Measurements from ENCODE around the gene IRF4. TPM values are rescaled to one million over a fixed set of nuclear protein-coding genes. Genes with fewer than 3 reads are reported as not detected.

The IRF4 gene
- total RNA-seq, 2 experiments from 2014 or later = 189 to 291 TPM

DNA sequence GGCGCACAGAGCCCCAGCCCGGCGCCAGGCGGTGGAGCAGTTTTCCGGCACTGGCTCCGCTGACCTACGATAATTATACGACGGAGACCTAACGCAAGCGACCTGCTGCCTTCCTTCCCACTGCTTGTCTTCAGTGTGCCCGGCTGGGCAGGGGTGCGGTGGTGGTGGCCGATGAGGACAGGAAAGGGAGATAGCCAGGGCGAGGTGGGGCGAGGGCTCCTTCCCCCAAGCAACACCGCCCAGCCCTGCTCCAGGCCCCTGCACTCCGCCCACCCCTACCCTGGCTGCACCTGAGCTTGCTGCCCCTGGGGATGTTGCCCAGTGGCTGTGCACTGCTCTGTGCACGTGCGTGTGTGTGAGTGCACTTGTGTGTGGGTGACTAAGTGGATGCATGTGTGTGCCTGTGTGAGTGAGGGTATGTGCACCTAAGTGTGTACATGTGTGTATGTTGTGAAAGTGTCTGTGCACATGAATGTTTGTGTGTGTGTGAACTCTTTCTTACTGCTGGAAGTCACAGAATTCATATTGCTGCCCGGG, 42.6 kb upstream of the IRF4 start:
- ChIA-PET POLR2A (interaction anchor here (0.7 to 8.4 kb wide), 9 partner anchors 10 to 131 kb away, joined by 3 to 77 read pairs (median 5); partner anchors contain the start of gene DUSP22), CTCF (ENCODE audit: unreplicated experiment) (interaction anchor here (1.1 to 1.4 kb wide), 2 partner anchors 16 to 17 kb away, joined by 3 read pairs; no protein-coding TSS in a partner anchor)
- Histone ChIP-seq H3K4me1 (ENCODE audit: insufficient read depth, low read length, poor library complexity, severe bottlenecking) (peaks cover 79% of the 10 kb centered on the region), H3K79me2 (ENCODE audit: insufficient read depth, low read depth, low read length) (no peaks in the 10 kb centered on the region), H3K27ac (ENCODE audit: low read depth, low read length, poor library complexity, severe bottlenecking) (peak overlapping the region; percentile 28), H2AFZ (ENCODE audit: low read length) (no peak overlapping the region), H4K20me1 (ENCODE audit: insufficient read depth, low read length) (no peaks in the 10 kb centered on the region), H3K36me3 (ENCODE audit: insufficient read depth, low read length) (peaks cover 35% of the 10 kb centered on the region; the same call in 1 of the 2 replicates), H3K9me3 (ENCODE audit: low read length) (no peaks in the 10 kb centered on the region), H3K4me2 (ENCODE audit: low read length) (peak overlapping the region; percentile 59), H3K4me3 (ENCODE audit: low read depth, low read length, poor library complexity, severe bottlenecking) (no peak overlapping the region), H3K9me2 (ENCODE audit: insufficient read depth, low read length) (no peaks in the 10 kb centered on the region)
- BruUV-seq (replicated peaks) = no TSS peak
- TF ChIP-seq EZH2phosphoT487 (IDR thresholded peaks at IDR 0.05; ENCODE audit: borderline replicate concordance, low read depth, low read length) = no peak
- TF ChIP-seq, protein P1, sequence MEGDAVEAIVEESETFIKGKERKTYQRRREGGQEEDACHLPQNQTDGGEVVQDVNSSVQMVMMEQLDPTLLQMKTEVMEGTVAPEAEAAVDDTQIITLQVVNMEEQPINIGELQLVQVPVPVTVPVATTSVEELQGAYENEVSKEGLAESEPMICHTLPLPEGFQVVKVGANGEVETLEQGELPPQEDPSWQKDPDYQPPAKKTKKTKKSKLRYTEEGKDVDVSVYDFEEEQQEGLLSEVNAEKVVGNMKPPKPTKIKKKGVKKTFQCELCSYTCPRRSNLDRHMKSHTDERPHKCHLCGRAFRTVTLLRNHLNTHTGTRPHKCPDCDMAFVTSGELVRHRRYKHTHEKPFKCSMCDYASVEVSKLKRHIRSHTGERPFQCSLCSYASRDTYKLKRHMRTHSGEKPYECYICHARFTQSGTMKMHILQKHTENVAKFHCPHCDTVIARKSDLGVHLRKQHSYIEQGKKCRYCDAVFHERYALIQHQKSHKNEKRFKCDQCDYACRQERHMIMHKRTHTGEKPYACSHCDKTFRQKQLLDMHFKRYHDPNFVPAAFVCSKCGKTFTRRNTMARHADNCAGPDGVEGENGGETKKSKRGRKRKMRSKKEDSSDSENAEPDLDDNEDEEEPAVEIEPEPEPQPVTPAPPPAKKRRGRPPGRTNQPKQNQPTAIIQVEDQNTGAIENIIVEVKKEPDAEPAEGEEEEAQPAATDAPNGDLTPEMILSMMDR (conservative IDR thresholded peaks at IDR 0.05; ENCODE audit: low read length) = no peak
- DNase-seq (ENCODE audit: low spot score) = no peak
- intact Hi-C loops (cut with micrococcal nuclease; ENCODE audit: unreplicated experiment) = no loop called here

DNA sequence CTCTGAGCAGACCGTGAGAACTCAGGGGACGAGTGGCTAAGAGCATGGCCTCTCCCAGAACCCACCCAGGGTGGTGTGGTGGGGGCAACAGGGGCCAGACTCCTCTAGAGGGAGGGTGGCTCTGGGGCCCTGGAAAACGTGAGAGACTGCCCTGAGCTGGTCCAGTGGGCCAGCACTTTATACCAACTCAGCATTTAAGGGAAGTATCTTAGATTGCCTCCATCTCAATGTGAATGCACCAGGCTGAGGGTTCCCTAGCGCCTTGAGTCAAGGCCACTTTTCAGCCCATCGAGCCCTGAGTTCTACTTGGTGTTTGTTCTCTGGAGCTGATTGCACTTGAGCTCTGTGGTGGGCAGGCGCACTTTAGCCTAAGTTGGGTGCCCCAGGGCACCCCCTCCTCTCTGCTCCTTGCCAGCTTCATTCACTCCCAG, 42.0 kb upstream of the IRF4 start:
- no peak for TF ChIP-seq EZH2phosphoT487 (IDR thresholded peaks at IDR 0.05; ENCODE audit: borderline replicate concordance, low read depth, low read length)
- POLR2A ChIA-PET = interaction anchor here (0.5 to 8.4 kb wide), 21 partner anchors 11 to 207 kb away, joined by 3 to 77 read pairs (median 4); partner anchors contain the start of genes DUSP22 and IRF4

DNA sequence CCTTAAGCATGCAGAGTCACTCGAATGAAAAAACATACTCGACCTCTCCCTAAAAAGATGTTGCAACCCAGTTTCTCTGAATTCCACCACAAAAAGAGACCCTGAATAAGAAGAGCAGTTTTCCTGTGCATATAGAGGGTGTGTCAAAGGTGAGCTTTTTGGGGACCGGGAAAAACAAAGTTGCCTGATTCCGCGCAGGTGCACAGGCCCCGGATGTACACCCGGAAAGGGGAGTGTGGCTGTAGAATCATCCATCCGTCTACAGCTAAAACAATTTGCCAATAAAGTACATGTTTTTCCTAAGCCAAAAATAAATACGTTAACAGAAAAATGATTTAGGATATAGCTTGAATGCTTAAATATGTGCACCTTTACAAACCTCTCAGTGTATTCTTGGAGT, 41.2 kb upstream of the IRF4 start:
- no peak for TF ChIP-seq EZH2phosphoT487 (IDR thresholded peaks at IDR 0.05; ENCODE audit: borderline replicate concordance, low read depth, low read length)
- TF ChIP-seq, protein P1 (conservative IDR thresholded peaks at IDR 0.05; ENCODE audit: low read length) = no peak

More for the DNA sequence above, 42.0 kb upstream of the IRF4 start:
- peak overlapping the region; percentile 59 for H3K4me2 ChIP-seq (ENCODE audit: low read length)
- H3K9me3 ChIP-seq (ENCODE audit: low read length) = no peaks in the 10 kb centered on the region
- intact Hi-C loops (cut with micrococcal nuclease; ENCODE audit: unreplicated experiment) = no loop called here
- no peaks in the 10 kb centered on the region for H3K9me2 ChIP-seq (ENCODE audit: insufficient read depth, low read length)
- H3K79me2 ChIP-seq (ENCODE audit: insufficient read depth, low read depth, low read length) = no peaks in the 10 kb centered on the region
- BruUV-seq (replicated peaks) = no TSS peak
- H2AFZ ChIP-seq (ENCODE audit: low read length) = no peak overlapping the region
- CTCF ChIA-PET (ENCODE audit: unreplicated experiment) = interaction anchor here (1.0 to 1.4 kb wide), 3 partner anchors 16 to 27 kb away, joined by 3 read pairs; no protein-coding TSS in a partner anchor
- H4K20me1 ChIP-seq (ENCODE audit: insufficient read depth, low read length) = no peaks in the 10 kb centered on the region
- peak overlapping the region; percentile 28 for H3K27ac ChIP-seq (ENCODE audit: low read depth, low read length, poor library complexity, severe bottlenecking)
- DNase-seq (ENCODE audit: low spot score) = no peak
- H3K4me3 ChIP-seq (ENCODE audit: low read depth, low read length, poor library complexity, severe bottlenecking) = peak overlapping the region; percentile 10
- peaks cover 33% of the 10 kb centered on the region; the same call in 1 of the 2 replicates for H3K36me3 ChIP-seq (ENCODE audit: insufficient read depth, low read length)
- peaks cover 85% of the 10 kb centered on the region for H3K4me1 ChIP-seq (ENCODE audit: insufficient read depth, low read length, poor library complexity, severe bottlenecking)

More for the DNA sequence above, 41.2 kb upstream of the IRF4 start:
- Histone ChIP-seq H3K36me3 (ENCODE audit: insufficient read depth, low read length) (peaks cover 29% of the 10 kb centered on the region; the same call in 1 of the 2 replicates), H3K27ac (ENCODE audit: low read depth, low read length, poor library complexity, severe bottlenecking) (peak overlapping the region; percentile 28), H4K20me1 (ENCODE audit: insufficient read depth, low read length) (no peaks in the 10 kb centered on the region), H3K4me2 (ENCODE audit: low read length) (peak overlapping the region; percentile 59; the same call in 1 of the 2 replicates), H3K79me2 (ENCODE audit: insufficient read depth, low read depth, low read length) (no peaks in the 10 kb centered on the region), H3K4me1 (ENCODE audit: insufficient read depth, low read length, poor library complexity, severe bottlenecking) (peaks cover 93% of the 10 kb centered on the region), H3K9me3 (ENCODE audit: low read length) (no peaks in the 10 kb centered on the region), H3K9me2 (ENCODE audit: insufficient read depth, low read length) (no peaks in the 10 kb centered on the region), H2AFZ (ENCODE audit: low read length) (no peak overlapping the region), H3K4me3 (ENCODE audit: low read depth, low read length, poor library complexity, severe bottlenecking) (no peak overlapping the region)
- no peak for DNase-seq (ENCODE audit: low spot score)
- POLR2A ChIA-PET = interaction anchor here (0.8 to 8.4 kb wide), 17 partner anchors 10 to 167 kb away, joined by 3 to 77 read pairs (median 5); partner anchors contain the start of genes DUSP22 and IRF4
- BruUV-seq (replicated peaks) = no TSS peak
- CTCF ChIA-PET (ENCODE audit: unreplicated experiment) = interaction anchor here (0.5 to 2.5 kb wide), 5 partner anchors 11 to 53 kb away, joined by 3 to 14 read pairs (median 3); no protein-coding TSS in a partner anchor
- intact Hi-C loops (cut with micrococcal nuclease; ENCODE audit: unreplicated experiment) = loop anchor here (5.0 kb wide), 1 partner anchor 42 kb away; the partner anchor contains the start of gene IRF4

Data from OCI-LY7 (cell line).